Measurements from ENCODE around the gene RFPL3.

DNA sequence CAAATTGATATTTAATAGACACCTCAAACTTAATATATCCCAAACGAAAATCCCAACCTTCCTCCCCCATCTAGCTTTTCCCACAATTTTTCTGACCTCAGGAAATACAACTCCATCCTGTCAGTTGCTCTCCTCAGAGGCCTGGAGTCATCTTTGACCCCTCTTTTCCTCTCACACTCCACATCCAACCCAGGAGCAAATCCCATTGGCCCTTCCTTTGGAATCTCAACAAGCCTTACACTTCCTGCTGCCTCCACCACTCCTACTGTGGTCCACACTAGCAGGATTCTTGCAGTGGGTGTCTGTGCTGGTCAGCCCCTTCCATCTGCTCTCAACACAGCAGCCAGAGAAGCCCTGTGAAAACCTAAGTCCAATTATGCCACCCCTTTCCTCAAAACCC lies 39.3 kb upstream of the RFPL3 start:
- TF ChIP-seq, protein P1, sequence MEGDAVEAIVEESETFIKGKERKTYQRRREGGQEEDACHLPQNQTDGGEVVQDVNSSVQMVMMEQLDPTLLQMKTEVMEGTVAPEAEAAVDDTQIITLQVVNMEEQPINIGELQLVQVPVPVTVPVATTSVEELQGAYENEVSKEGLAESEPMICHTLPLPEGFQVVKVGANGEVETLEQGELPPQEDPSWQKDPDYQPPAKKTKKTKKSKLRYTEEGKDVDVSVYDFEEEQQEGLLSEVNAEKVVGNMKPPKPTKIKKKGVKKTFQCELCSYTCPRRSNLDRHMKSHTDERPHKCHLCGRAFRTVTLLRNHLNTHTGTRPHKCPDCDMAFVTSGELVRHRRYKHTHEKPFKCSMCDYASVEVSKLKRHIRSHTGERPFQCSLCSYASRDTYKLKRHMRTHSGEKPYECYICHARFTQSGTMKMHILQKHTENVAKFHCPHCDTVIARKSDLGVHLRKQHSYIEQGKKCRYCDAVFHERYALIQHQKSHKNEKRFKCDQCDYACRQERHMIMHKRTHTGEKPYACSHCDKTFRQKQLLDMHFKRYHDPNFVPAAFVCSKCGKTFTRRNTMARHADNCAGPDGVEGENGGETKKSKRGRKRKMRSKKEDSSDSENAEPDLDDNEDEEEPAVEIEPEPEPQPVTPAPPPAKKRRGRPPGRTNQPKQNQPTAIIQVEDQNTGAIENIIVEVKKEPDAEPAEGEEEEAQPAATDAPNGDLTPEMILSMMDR (IDR thresholded peaks at IDR 0.05): no peak
- no peak for TF ChIP-seq POLR2A (IDR thresholded peaks at IDR 0.05)

All from tibial nerve (tissue), 3 donors.